Inflammatory macrophage (primary cell): ENCODE results near the gene NEURL1.

Source experiments
- DNase-seq, 2 donors: peaks; one replicate each; pipeline ENCODE4 v3.0.0-alpha.2; 2020 to 2022

NEURL1 gene

DNA sequence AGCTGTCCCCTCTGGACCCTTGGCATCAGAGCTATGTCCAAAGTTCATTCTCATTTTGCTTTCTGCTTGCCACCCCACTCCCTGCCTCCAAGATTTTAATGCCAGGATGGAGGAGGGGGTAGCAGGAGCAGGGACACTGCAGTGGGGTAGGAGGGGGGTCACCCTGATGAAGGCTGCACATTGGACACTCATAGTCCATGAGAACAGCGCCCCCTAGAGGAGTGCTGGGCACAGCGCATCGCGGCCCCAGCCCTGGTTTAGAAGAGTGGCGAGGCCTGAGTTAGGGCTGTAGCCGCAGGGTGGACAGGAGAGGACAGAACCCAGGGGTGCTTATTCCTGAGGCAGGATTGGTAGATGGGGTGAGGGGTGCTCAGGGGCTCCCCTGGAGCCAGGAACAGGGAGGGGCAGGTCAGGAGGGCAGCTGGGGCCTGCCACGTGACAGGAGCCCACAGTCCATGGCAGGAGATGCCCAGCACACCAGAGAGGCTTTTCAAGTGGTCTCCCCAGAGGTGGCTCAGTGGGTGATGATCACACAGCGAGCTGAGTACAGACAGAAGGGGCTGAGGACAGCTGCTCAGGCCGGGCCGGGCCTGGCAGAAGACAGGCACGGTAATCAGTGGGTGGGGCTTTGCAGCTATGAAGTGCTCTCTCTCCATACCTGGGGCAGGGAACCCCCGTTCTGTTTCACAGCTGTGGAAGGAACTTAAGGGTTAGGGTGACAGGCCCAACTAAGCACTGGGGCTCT is 71.4 kb downstream of the NEURL1 start:
- peak; percentile 34 to 45 for DNase-seq

DNA sequence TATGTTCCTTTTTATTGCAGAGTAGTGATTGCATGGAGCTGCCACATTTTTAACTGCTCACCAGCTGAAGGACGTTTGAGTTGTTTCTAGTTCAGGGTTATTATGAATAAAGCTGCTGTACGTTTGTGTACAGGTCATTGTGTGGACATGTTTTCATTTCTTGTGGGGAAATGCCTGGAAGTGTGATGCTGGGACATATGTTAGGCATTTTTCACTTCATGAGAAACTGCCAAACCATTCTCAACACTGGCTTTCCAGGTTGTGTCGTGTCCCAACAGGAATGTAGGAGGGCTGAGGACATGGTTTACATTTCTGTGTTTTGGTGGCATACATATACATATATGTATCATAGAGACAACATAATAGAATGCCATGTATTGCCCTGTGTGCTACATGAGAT is 73.0 kb downstream of the NEURL1 start:
- no peak for DNase-seq

DNA sequence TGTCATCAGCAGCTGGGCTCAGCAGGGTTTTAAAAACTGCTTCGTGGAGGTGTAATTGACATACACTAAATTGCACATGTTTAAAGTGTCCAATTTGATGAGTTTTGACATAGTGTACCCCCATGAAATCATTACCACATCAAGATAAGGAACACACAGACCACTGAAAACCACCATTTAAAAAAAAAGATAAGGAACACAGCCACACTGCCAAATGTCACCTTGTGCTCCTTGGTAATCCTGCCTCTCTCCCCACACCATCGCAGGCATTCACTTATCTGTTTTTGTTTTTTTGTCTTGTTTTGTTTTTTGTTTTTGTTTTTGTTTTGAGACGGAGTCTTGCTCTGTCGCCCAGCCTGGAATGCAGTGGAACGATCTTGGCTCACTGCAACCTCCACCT is 75.0 kb downstream of the NEURL1 start:
- DNase-seq: no peak

DNA sequence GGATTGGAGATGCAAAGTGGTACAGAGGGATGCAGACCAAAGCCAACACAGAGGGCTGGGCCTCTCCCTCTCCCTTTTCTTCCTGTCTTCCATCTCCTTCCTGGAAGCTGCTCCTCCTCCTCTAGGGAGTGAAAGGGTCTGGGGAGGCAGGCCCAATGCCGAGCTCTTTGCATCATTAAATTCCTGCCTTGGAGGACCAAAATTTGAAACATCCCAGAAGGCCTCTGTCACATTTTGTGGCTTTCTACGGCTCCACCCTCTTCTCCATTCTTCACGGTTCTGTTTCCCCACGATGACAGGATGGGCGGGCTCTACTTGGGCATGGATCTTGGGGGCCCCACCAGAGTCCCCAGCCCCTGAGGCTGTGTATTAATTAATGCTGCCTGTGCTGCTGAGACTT is 76.4 kb downstream of the NEURL1 start:
- DNase-seq: no peak

DNA sequence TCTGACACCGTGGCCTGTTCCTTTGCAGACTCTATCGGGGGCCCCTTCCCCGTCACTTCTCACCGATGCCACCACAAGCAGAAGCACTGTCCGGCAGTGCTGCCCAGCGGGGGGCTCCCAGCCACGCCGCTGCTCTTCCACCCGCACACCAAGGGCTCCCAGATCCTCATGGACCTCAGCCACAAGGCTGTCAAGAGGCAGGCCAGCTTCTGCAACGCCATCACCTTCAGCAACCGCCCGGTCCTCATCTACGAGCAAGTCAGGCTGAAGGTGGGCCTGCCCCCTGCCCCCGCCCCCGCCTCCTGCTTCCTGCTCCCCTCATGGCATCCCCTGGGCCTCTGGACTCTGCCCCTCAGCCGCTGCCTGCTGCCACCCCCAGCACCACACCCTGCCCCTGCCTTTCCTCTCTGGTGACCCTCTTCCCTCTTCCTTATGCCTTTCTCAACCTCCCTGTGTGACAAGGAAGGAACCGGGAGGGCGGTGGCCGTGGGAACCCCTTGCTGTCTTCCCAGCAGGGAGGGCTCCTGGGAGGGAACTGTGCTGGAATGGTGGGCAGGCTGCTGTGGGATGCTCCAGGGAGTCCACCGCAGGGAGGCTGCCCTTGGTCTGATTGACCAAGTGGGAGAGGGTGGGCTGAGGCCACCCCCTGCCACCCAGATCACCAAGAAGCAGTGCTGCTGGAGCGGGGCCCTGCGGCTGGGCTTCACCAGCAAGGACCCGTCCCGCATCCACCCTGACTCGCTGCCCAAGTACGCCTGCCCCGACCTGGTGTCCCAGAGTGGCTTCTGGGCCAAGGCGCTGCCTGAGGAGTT is 77.5 kb downstream of the NEURL1 start:
- no peak for DNase-seq

DNA sequence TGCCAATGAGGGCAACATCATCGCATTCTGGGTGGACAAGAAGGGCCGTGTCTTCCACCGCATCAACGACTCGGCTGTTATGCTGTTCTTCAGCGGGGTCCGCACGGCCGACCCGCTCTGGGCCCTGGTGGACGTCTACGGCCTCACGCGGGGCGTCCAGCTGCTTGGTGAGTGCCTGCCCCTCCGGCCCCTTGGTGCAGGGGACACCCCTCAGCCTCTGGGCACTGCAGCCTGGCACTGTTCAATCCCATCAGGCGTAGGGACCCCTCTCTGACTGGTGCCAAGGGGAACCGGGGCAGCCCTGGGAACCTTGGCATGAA is 78.1 kb downstream of the NEURL1 start:
- no peak for DNase-seq

DNA sequence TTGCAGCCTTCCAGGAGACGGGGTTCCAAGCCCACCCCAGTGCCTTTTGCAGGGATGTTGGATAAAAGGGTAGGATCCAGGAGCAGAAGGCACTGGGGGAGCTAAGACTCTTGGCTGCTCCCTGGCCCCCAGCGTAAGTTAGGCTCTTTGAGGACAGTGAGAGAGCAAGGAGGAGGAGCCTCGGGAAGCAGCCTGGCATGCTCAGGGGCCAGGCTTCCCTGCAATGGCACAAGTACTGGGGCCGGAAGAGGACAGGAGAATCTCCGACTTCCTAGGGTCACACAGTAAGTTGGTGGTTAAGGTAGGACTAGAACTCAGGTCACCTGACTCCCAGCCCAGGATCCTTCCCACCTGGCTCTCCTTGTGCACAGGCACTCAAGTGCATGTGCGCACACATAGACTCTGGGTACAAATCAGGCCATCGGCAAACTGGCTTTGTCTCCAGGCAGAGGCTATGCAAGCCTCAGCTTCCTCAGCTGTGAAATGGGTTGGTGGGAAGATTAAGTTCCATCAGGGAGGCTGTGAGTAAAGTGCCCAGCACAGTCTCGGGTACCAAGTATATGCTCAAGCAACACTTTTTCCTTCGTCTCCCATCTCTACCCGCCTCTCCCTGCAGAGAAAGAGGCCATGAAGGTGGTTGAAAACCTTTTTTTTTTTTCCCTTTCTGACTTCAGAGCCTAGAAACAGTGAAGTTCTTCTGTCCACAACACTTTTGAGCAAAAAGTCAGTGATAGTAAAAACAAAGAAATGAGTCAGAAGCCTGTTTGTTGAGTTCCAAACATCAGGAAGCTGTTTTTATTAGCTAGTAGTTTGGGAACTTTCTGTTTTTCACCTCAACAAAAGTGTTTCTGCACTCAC is 79.1 kb downstream of the NEURL1 start:
- no peak for DNase-seq

DNA sequence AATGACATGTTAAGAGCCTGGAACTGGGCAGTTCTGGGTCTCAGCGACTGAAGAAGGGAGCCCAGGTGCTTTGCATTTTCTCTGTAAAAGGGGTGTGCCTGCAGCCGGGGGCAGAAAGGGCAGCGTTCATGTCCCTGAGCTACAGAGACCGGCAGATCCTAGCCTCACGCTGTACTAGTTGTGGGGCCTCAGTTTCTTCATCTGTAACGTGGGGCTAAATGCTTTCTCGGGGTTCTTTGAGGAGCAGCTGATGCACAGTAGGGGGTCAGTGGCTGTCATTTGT is 79.6 kb downstream of the NEURL1 start:
- no peak for DNase-seq

DNA sequence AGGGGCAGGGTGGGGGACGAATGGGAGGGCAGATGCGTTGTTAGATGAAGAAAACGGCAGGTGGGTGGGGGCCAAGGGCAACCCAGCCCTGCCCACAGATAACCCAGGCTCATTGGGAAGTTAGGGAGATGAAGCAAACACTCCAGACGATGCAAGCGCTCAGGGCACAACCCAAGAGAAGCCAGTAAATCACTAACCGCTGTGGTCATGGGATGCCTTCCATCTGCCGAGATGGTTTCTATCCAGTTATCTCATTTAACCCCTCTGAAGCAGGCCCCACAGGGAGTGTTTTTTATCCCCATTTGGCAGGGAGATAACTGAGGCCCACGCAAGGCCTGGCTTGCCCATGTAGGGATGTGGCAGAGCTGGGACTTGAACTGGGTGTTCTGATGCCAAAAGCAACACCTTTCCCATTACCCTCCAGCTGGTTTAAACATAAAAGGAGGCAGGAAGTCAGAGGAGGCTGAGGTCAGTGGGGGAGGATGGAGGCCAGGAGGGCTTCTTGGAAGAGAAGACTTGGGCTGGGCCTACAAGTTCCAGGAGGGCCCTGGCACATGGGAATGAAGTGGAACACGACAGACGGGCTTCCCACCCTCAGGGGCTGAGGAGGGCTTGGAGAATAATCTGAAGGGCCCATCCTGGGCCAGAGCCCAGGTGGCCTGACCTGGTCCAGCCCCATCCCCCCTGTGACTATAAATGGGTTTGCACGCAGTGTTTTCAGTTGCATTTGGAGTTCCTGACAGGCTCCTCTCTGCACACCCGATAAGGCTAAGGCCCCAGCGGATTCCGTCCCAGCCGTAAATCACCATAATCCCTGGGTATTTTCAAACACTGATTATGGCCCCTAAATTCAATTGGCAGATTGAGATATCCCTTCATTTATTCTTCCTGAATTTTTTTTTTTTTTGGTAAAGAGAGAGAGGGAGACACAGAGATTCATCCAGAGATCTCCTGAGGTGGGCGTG is 80.9 kb downstream of the NEURL1 start:
- DNase-seq: no peak

DNA sequence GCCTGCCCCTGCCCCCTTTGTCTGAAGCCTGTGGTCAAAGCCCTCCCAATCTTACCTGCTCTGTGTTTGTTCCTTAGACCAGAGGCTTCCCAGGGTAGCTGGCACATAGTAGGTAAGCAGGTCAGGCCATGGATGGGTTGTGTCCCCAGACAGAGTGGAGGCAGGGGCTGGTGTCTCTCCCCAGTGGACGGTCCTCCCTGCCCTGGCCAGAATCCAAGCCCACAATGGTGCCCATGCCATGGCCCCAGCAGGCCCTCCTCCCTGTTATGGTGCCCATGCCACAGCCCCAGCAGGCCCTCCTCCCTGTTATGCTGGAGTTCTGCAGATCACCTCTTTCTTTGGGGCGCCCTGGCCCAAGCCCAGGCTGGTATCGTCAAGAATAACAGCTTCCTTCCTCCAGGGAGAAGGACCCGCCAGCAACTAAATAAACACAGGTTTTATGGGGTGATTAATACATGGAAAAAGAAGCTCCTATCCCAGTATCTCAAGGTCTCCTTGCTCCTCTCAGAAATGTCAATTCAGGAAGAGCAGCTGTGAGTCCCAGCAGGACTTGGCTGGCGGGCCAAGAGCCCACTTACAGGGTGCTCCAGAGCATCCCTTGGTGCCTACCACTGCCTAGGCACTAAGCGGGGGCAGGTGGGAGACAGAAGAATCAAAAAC is 82.0 kb downstream of the NEURL1 start:
- DNase-seq: no peak

DNA sequence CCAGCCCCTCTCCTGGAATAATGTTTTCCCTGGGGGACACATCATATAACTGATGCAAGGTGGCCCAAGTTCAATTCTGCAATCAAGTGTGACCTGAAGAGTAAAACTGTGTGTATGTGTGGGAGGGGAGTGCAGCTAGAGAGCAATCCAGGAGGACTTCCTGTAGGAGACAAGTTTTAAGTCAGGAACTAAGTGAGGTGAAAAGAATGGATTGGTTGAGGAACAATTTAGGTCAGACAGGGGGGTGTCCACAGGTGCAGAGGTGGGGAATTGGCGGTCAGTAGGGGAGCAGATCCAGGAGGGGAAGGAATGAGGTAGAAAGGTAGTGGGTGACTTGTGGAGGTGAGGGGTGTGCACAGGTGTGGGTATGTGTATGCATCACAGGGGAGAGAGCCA is 82.6 kb downstream of the NEURL1 start:
- DNase-seq: no peak

DNA sequence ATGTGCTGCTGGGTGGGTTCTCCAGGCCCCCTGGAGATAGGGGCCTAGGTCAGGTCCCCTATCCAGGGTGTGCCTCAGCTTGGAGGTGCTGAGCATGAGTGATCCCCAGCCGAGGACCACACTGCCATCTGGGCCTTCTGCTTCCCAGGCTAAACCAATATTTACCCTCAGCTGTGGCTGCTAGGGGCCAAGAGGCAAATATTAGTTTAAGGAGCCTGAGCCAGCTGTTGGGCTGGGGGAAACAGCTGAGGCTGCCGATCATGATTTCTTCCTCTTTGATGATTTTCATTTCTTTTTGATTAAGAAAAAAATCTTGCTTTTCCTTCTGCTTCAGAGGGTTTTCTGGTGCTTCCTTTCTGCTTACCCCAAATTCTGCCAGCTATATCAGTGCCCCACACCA is 83.4 kb downstream of the NEURL1 start:
- no peak for DNase-seq

DNA sequence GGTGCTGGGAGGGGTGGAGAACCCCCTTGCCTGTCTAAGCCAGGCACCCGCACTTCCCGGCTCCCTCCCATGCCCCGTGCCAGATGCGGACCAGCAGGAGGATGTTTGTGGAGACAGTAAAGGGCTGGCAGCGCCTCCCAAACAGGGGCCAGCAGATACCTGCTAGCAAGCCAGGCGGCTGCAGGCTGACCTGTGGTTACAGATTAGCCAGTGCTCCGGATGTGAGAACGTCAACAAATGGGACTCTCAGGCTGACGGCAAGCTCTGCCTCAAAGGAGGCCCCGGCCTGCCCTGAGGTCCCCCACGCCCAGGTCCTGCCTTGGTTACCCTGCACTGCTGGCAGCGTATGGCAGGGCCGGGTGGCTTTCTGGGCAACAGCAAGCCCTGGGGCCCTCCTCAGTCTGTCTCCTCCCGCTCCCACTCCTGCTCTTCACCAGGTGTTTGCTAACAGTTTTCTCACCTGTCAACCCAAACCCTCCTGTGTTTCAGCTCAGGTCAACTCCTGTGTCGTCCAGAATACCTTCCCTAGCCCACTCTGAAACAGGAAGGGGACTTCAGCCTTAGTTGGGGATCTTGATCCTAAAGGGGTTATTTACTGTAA is 85.4 kb downstream of the NEURL1 start:
- no peak for DNase-seq

DNA sequence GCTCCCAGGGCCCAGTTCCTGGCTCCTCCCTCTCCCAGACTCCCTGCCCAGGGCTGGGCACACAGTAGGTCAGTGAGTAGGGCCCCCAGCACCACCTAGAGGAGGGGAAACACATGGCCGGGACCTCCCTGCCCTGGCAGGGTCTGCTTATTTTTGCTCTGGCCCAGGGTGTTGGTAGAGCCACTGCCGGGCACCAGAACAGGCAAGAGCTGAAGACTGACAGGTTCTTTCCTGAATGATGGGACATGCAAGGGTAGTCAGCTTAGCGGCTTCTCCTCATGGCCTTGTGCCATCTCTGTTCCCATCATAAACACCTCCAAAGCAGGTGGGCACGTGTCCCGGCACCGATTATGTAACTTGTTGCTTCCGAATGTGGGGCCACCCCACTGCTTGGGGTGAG is 86.5 kb downstream of the NEURL1 start:
- DNase-seq: no peak

DNA sequence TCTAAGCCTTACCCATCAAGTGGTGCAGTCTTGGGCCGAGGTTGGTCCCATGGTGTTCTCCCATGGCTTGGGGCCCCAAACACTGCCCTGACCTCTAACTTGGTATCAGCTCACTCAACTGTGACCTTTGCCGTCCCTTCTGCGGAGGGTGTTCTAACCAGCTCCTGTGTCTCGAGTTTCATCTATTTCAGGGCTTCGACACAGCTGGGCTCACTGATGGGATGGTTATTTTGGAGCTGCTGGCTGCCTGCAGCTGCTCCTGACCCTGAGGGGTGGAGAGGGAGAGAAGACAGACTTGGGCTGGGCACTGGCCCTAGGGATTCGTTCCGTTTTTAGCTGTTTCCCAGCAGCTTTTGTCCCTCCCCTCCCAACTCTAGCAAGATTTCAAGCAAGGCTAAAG is 86.9 kb downstream of the NEURL1 start:
- DNase-seq: no peak

DNA sequence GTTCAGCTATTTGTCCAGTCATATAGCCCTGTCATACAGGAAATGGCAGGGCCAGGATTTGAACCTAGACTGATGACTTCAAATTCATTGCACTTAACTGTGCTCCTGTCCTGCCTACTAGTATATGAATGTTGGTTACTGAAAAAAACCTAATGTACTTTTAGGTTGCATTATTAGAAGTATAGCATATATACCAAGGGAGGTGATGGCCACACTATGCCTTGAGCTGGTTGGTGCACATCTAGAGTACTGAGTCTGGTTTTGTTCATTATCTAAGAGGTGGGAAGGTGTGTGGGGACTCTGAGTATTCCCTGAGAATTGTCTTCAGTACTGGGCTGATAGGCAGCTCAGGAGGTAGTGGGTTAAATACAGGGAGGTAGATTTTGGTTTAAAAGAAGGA is 88.0 kb downstream of the NEURL1 start:
- DNase-seq: no peak

DNA sequence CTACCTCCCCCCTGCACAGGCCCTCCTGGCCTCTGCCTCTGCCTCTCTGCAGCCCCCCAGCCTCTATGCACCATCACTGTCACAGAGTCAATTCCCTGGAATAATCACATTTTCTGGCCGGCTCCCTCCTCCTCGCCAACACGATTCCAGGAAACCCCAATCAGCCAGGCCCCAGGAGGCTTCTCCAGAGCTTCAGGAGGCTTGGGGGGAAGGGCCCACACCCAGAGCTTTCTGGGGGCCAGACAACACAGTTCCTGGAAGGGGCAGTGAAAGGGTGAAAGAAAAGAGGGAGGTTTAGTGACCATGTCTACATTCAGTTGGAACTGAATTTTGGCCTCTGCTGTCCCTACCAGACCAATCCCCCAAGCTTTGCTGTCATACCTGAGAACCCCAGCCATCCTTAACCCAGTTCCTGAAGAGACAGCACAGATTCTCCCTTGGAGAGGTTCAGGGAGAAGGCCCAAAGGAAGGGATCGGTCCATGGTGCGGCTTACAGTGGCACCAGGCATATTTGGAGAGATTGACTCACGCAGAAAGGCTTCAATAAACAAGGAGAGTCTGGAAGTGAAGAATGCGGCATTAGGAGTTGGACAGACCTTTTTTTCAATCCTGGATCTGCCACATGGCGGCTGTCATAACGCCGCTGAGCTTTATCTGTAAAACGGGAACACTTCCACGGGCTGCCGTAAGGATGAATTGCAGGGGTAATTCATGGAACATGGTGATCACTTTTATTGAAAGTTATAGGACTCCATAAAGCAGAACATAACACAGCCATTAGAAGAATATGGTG is 89.0 kb downstream of the NEURL1 start:
- DNase-seq: no peak

DNA sequence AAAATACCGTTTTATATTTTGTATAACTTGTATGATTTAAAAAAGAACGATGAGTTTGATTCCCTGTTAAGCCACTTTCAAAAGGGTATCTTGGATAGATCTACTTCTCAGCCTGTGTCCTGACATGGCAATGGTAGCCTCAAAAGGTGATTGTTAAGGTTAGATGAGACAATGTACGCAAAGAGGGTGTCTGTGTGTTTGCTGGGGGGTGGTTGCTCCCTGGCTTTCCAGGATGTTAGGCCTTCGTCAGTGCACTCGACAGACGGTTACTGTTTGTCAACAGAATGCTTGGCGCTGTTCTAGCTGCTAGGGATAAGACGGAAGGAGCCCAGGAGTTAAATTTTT is 90.3 kb downstream of the NEURL1 start:
- DNase-seq: no peak

DNA sequence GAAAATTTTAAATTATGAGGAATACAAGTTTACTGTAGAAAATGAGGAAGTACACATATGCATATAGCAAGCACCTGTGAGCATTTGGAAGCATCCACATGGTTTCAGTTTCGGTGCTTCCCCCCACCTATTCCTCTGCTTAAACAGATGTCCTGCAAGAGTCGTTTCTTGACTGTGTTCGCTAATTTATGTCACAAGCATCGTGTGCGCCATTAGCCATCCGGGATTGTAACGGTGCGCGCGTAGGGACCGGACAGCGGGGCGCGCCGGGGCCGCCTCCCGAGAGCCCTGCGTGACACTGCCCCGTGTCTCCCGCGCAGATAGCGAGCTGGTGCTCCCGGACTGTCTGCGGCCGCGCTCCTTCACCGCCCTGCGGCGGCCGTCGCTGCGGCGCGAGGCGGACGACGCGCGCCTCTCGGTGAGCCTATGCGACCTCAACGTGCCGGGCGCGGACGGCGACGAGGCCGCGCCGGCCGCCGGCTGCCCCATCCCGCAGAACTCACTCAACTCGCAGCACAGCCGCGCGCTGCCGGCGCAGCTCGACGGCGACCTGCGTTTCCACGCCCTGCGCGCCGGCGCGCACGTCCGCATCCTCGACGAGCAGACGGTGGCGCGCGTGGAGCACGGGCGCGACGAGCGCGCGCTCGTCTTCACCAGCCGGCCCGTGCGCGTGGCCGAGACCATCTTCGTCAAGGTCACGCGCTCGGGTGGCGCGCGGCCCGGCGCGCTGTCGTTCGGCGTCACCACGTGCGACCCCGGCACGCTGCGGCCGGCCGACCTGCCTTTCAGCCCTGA is 90.9 kb downstream of the NEURL1 start:
- DNase-seq: peak; percentile 76 to 83

DNA sequence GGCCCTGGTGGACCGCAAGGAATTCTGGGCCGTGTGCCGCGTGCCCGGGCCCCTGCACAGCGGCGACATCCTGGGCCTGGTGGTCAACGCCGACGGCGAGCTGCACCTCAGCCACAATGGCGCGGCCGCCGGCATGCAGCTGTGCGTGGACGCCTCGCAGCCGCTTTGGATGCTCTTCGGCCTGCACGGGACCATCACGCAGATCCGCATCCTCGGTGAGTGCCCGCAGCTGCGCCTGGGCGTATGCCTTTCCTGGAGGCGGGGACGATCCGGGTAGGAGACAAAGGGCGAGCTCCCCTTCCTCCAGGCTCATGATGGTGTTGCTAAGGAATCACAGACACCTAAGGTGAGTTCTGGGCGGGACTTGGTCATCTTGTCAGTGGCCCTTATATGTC is 91.5 kb downstream of the NEURL1 start:
- DNase-seq: no peak
